Hematopoietic multipotent progenitor cell treated with erythropoietin and hydrocortisone succinate and interleukin-3 and kit ligand, for 17 days (in vitro differentiated cells): ENCODE results near the gene HOXD10.

Source experiments
- DNase-seq: peaks from one replicate; pipeline ENCODE4 v3.0.0-alpha.2; 2015; ENCODE audit warnings: low spot score

The HOXD10 gene

DNA sequence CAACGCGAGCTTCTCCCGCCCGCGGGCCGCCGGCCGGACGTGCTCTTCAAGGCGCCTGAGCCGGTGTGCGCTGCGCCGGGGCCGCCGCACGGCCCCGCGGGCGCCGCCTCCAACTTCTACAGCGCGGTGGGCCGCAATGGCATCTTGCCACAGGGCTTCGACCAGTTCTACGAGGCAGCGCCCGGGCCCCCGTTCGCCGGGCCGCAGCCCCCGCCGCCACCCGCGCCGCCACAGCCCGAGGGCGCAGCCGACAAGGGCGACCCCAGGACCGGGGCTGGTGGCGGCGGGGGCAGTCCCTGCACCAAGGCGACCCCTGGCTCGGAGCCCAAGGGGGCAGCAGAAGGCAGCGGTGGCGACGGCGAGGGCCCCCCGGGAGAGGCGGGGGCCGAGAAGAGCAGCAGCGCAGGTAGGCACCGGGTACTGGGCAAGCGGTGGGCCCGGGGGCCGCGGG lies 8.8 kb upstream of the HOXD10 start:
- DNase-seq = no peak

DNA sequence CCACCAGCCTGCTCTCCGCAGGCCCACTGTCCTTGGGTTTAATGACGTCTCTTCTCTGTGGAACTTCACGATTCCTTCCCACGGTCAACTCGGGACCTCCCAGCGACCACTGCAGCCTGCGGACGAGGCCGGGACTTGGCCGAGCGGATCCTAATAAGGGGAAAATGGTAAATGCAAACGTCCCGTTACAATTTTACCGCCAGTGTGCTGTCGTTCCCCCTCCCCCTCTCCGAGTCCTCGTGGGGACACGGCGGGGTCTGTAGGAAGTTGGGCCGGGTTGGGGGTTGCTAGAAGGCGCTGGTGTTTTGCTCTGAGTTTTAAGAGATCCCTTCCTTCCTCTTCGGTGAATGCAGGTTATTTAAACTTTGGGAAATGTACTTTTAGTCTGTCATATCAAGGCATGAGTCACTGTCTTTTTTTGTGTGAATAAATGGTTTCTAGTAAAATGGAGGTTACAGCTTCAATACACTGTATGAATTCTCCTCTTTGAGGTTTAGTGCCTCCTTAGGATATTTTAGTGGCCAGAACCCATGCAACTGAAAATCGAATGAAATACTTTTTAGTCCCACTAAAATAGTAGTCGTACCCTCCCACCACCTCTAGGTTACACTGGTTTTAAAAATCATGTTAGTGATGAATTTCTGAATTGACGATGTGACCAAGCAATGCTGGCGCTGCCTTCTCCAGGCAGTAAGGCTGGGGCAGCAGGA lies 7.2 kb upstream of the HOXD10 start:
- DNase-seq = no peak

DNA sequence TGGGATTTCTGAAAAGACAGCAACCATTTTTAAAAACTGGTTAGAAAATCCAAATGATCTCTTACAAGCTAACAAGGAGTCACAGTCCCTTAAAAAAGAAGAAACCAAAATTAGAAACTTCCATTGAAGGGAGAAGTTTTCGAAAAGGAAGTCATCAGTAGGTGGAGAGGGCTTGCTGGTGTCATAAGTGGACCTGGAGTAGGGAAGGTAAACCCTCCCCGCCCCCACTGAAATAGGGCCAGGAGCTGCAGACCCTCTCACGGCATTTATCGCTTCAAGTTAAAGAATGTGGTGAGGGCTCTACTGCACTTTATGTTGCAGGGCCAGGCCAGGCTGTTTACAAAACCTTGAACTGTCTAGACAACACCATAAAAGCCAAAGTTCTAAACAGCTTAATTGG lies 6.6 kb upstream of the HOXD10 start:
- no peak for DNase-seq

DNA sequence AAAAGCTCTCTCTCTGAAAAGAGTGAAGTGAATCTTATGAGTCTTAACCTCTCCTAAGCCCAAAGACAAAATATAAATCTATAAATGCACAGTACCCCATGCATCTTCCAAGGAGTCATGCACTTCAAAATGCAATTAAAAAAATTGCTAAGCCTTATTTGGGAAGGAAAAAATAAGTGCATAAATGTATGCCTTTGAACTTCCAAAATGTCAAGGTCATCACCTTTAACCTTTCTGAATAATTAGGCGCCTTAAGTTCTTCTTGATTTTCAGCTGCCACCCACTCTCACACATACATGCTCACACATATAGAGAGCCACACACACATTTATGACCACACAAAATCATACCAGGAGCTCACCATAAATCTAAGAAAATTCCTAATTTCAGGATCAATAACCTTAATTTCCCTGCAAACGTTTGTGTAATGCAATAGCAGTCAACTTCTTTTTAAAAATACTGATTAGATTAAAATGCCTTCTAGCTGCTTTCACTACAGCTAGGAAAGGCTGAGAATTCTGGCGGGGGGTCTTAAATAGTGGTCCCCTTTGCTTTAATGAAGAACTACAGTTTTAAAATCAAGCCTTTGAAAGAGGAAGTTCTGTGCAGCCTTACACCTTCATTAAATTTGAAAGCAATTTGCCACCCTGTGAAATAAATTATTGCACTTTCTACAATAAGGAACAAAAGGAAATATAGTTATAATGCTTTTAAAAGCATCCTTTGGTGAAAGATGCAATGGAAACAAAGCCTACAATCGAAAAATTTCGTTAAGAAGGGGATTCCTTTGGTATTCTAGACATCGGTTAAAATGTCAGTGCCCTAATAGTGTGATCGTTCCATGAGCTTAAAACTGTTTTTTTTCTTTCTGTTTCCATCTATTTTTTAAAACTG lies 5.9 kb upstream of the HOXD10 start:
- DNase-seq = no peak

DNA sequence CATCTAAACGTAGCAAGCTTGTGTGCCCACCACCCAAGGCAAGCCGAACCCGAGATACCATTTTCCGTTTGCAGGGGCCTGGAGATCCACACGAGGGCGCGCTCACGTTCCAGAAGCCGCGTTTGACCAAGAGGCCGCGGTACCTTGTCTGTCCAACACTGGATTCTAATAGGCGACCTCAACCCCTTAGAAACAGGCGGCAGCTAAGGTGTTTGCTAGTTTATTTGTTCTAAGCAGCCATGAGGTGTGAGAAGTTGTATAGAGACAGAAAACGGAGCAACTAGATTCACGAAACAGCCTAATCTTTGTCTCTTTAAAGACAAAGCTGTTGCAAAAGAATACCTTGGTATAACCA lies 5.3 kb upstream of the HOXD10 start:
- DNase-seq = no peak

DNA sequence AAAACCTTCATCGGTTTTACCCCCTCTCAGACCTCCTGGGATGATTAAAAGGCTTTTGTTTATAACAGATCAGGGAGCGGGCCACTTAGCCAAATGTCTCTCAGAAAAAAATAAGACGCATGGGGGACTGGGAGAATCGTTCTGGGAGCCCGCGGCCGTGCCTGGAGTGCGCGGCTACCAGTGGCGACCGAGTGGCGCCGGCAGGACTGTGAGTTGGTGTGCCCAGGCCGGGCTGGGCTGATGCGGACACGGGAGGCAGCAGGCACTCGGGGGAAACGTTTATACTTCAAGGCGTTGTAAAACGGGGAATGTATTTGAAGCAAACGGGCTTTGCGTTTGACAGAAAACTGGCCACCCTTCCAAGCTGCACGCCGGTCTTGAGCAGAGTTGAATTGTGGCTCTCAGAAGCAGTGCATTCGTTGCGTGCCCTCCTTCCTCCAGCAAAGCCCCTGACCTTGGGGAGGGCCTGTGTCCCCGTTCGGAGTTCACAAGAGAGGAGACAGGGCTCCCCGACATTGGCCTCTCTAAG lies 4.7 kb upstream of the HOXD10 start:
- DNase-seq = no peak

DNA sequence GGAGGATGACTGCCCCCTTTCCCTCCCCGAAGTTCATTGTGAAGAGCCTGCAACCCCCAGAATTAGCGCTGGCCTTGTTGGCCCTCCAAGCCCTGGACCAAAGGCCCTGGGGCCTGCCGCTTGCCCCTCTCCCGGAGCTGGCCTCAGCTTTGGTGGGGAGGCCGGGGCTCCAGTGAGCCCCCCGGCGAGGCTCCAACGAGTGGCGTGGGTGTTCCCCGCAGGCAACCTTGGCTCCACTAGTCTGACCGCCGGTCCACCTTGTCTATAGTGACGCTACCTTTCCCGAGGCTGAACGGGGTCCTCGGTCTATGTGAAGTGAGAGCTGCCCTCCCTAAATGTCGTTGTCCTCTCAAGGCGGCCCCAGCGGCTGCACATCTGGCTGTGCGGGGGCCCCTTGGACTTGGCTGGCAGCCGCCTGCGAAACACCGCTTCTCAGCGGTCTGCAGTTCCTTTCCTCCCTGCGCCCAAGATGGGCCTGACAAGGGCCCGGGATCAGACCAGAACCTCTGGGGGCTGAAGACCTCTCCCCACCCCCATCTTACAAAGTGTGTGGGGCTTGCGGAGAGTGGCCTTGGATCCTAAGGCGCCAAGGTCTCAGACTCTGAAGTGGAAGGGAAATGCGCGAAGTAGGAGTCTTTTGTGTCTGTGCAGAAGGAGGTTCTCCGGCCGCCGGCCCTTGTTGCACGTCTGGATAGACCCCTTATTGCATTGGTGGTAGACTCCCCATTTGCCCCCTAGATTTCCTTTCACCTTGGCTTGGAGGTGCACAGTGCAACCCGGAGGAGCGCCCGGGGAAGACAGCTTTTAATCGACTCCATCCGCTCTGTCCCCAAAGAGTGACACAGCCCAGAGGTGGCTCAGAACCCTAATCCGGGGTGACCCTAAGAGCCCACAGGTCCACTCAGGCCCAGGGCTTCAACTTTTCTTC lies 3.9 kb upstream of the HOXD10 start:
- no peak for DNase-seq

DNA sequence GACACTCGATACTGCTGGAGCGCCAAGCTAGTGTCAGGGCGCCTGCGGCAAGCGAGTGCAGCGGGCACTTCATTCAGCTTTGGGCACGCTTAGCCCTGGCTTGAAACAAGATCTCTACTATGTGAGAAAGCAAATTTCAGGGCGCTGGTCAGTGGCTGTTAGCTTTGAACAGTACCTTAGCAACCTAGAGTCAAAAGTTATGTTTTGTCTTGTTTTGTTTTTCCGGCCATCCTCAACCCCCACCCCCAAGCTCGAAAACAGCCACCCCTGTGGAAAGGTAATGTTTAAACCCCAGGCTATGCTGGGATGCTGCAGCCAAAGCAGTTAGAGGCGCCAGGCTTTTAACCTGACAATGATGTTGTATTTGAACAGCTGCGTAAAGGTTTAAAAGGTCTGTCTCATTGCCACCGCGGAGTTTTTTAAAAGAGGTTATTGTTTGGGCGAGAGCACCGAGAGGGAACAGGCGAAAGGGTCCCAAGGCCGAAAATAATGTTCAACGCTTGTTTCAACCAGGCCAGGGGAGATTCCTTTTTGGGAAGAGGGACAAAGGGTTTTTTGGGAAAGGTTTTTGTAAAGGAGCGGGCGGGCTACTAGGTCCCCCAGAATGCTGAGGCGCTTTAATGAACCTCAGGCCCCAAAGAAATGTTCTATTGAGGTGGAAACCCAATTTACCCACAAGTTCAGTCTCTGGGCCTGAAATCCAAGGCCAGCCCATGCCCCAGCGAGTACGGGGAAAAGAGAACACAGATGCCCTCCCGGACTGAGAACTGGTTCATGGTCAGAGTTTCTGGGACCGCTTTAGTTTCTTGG lies 2.3 kb upstream of the HOXD10 start:
- DNase-seq = no peak

DNA sequence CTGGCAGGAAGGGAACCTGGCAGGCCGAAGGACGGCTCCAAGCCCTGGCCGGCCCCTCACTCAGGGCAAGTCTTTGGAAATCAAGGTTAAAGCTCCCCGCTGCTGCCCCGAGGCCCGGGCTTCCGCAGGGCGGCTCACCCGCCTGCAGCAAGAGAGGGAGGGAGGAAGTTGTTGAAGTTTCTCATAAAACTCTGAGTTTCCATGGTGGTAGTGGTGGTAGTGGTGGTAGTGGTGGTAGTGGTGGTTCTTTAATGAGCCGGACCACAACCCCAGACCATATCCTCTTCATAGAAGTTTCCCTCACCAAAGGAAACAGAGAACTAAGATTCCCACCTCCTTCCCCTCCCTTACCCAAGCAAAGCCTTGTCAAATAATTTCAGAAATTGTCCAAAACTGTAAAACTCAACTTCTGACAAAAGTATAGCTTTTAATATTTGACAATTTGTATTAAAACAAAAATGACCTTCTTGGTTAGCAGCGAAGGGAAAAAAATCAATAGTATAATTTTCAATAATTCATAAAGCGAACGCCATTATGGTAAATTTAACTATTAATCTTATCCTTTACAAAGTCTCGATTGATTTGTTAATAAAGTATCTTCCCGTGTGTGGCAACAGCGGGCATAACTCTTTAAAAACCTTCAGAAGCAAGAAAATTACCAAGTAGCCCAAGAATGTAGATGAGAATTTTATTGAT lies 1.5 kb upstream of the HOXD10 start:
- no peak for DNase-seq

DNA sequence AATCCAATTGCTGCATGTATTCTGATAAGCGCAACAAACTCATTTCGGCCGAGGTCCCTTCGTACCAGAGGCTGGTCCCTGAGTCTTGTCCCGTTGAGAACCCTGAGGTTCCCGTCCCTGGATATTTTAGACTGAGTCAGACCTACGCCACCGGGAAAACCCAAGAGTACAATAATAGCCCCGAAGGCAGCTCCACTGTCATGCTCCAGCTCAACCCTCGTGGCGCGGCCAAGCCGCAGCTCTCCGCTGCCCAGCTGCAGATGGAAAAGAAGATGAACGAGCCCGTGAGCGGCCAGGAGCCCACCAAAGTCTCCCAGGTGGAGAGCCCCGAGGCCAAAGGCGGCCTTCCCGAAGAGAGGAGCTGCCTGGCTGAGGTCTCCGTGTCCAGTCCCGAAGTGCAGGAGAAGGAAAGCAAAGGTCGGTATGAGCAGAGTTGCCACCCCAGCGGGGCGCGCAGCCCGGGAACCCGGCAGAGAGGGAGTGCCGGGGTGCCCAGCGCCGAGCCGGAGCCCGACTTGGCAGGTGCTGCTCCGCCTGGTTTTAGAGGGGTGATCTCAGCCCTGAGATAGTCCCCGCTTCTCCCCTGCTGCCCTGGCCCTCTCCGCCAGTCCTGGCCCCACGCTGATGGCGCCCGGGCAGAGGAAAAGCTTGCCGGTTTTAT lies 714 bp downstream of the HOXD10 start:
- DNase-seq = no peak

DNA sequence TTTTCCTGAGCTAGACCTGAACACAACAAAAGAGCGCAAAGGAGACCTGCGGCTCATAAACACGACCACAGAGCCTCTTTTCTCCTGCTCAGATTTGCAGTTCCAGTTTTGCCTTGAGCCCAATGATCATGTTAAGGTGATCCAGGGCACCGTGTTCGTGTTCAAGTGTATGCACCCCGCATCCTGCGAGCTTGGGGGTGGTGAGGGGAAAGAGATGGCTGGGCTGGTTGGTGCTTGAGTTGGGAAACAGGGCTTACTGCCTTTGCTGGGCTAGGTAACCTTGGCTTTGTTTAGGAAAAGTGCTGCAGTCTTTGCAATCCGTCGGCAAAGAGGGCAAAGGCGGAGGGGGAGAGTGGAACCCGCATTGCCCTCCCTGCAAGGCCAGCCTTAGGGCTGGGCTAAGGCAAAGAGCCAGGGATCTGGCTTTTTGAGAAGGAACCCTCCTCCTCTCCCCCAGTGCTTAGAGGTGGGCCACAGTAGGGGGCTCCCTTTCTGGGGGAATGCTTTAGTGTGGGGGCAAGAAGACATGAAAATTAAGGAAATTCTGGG lies 1.3 kb downstream of the HOXD10 start:
- DNase-seq = no peak

DNA sequence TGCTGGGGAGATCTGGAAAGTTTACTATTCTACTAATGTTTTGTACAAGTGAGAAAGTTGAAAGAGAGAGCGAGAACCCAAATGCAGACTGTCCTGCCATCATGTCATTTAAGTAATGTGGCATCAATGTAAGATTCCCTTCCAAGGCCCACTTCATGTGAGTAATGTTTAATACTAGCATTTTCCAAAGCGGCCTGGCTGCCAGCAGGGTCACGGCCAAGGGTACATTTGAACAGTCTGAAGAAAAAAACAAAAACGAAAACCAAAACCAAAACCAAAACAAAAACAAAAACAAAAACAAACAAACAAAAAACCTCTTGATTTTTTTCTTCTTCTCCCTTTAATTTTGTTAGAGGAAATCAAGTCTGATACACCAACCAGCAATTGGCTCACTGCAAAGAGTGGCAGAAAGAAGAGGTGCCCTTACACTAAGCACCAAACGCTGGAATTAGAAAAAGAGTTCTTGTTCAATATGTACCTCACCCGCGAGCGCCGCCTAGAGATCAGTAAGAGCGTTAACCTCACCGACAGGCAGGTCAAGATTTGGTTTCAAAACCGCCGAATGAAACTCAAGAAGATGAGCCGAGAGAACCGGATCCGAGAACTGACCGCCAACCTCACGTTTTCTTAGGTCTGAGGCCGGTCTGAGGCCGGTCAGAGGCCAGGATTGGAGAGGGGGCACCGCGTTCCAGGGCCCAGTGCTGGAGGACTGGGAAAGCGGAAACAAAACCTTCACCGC lies 2.2 kb downstream of the HOXD10 start:
- DNase-seq = peak; percentile 18

DNA sequence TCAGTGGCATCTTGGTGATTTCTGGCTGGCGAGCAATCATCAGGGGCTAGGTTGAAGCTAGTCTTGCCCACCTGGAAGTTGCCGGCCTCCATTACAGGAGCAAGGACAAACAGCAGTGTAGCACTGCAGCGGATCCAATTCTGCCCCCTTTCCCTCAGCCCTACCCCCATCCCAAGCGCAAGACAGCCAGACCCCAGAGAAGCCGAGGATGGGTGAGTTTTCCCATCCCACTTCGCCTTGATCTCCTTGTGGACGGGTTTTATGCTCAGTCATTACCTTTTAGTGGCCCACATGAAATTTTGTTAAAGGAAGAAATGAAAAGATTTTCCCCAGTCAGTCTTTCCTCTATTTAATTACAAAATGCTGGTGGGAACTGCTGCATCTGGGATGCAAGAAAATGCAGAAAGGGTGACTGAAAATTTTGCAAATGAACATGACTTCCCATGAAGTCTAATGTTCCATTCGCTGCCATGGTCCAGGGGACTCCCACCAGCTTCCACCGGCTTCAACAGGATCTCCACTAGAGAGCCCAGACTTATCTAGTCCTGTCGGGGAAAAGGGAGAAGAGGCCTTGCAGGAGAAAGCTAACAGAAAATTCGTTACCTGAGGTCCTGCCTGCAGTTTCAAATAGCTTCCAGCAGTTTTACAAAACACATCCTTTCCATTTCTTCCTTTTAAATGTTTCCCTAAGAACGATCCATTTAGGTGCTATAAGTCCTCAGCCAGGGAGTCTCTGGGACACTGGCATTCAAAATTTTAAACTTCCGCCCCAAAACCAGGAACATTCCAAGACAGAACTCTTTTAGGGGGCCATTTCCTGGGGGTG lies 4.0 kb downstream of the HOXD10 start:
- no peak for DNase-seq

DNA sequence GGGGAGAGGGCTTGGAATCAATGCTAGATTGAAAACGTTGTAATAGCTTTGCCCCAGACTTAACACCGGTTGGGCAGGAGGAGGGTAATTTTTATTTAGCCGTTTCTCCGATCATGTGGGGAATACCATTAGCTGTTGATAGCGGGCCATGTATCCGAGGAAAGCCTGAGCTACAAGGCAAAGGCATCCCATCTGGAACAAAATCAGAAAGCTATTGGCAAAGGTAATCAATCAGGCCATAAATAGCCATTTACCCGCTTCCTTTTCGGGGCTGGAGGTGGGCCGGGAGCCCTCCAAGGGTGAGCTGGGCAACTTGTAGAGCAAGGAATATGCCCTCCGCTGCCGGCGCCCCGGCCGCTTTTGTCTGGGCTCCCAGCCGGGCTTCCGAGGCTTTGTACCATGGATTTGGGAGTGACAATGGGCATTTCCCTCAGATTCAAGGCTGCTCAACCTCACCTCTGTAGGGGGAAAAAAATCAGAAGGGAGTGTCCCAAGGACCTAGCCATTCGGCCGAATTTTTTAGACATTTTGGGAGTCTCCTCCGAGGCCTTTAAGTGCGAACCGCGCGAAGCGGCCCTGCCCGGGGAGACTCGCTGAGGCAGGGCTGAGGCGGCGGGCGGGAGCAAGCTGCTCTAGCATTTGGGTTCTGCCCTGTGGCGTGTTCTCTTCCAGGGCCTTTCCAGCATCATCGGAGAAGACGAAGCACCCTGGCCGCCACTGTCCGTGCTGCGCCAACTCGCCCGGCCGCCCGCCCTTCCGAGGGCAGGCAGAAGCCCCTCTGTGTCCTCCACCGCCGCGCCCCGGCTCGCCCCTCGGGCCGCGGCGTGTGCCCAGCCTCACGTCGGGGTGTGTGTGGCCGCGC lies 4.8 kb downstream of the HOXD10 start:
- no peak for DNase-seq

DNA sequence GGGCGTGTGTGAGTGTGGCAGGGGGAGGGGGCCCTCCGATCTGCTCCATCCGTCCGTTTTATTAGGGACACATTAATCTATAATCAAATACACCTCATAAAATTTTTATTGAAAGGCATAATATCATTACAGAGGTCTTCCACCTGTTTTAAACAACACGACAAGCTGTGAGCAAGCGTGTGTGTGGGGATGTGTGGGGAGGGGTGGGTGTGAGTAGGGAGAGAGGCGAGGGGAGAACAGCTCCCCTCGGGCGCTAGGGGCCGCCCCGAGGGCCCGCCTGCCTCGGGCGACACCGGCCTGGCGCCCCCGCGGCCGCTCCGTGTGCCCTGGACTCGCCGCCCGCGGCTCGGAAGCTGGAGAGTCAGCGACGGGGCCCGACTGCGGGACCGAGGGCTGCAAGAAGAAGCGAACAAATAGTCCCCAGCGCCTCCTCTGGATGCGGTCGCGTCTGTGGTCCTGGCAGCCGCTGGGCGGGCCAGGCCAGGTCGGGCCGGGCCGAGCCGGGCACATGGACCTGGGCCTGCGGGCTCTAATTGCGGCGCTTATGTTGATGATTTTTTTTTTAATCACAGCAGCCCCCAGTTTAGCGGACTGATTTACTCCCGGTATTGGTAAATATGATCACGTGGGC lies 5.6 kb downstream of the HOXD10 start:
- DNase-seq = no peak

DNA sequence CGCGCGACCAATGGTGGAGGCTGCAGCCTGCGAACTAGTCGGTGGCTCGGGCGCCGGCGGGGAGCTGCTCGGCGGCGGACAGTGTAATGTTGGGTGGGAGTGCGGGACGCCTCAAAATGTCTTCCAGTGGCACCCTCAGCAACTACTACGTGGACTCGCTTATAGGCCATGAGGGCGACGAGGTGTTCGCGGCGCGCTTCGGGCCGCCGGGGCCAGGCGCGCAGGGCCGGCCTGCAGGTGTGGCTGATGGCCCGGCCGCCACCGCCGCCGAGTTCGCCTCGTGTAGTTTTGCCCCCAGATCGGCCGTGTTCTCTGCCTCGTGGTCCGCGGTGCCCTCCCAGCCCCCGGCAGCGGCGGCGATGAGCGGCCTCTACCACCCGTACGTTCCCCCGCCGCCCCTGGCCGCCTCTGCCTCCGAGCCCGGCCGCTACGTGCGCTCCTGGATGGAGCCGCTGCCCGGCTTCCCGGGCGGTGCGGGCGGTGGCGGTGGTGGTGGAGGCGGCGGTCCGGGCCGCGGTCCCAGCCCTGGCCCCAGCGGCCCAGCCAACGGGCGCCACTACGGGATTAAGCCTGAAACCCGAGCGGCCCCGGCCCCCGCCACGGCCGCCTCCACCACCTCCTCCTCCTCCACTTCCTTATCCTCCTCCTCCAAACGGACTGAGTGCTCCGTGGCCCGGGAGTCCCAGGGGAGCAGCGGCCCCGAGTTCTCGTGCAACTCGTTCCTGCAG lies 6.3 kb downstream of the HOXD10 start, which contains the start of gene HOXD9:
HOXD9 (plus strand) TSS at position 37 of the 728 bp plus-strand sequence; CDS start at position 87, 50 bp downstream.
- DNase-seq = no peak
